ENCODE results near the gene CDKAL1.

GRCh38 chr6:21134356-21134755 lies 600.1 kb downstream of the CDKAL1 start:
- TF ChIP-seq ZFP30 (CRISPR knock-in tag; IDR thresholded peaks at IDR 0.05) (no peak), PPARA (CRISPR knock-in tag; IDR thresholded peaks at IDR 0.05; ENCODE audit: borderline replicate concordance) (no peak), ZC3H10 (CRISPR knock-in tag; IDR thresholded peaks at IDR 0.05) (no peak), TSHZ2 (CRISPR knock-in tag; IDR thresholded peaks at IDR 0.05) (no peak), ZNF565 (CRISPR knock-in tag; conservative IDR thresholded peaks at IDR 0.05; ENCODE audit: low read depth) (no peak), TOX (CRISPR knock-in tag; IDR thresholded peaks at IDR 0.05; ENCODE audit: borderline replicate concordance) (no peak), ESRRG (CRISPR knock-in tag; IDR thresholded peaks at IDR 0.05) (no peak), RARB (CRISPR knock-in tag; IDR thresholded peaks at IDR 0.05) (no peak)

Measured in SK-N-SH treated with all-trans-retinoic acid at 6 μM for 48 hours (cell line).